NCI-H1436 (cell line): Measurements from ENCODE around the gene SREBF2.

Experiments used
- DNase-seq: peaks from one replicate; lab custom pipeline; 2025; lab: John Stamatoyannopoulos, UW

SREBF2 gene

DNA sequence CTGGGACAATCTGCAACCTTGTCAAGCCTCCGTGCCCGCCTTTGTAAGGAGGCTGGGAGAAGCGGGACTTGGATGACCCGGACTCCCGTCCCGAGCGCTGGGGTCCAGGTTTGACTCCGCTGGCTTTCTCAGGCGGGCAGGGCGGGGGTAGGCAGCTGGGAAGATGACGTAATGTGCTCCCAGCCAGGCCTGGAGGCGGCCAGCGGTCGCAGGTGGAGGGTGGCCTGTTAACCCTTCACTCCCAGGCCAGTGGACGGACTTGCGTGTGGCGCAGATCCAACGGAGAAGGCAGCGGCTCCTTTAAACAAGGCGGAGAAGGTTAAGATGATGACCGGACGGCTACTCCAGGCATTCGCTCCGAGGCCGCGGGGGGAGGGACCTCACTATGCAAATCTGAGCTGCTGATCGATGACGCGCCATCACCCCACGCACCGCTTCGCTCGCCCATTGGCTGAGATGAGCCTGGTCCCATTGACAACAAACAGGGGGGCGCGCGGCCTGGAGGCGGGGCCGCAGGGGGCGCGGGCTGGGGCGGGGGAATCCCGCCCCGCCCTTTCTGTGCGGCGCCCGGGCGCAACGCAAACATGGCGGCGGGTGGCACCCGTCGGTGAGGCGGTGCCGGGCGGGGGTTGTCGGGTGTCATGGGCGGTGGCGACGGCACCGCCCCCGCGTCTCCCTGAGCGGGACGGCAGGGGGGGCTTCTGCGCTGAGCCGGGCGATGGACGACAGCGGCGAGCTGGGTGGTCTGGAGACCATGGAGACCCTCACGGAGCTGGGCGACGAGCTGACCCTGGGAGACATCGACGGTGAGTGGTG is at the start of gene SREBF2:
TSS of gene SREBF2 (plus strand) at position 553 of the 816 bp plus-strand sequence. CDS start at position 719, 166 bp downstream.
- peak; percentile 98 for DNase-seq

DNA sequence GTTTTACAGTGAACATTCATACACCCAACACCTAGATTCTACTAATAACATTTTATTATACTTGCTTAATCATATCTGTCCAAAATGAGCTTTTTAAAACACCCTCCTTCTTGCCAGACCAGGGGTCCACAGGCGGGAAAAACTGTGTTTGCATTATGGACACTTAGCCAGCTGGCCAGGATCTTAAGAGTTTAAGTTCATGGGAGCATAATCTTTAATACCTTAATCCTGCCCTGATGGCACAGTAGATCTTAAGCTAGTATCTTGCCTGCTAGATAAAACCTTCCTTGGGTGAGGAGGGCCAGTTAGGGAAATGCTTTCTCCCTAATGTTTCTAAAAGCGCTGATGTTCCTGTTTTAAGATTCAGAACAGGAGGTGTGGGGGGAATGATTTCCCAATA is 45.6 kb upstream of the SREBF2 start:
- no peak for DNase-seq

DNA sequence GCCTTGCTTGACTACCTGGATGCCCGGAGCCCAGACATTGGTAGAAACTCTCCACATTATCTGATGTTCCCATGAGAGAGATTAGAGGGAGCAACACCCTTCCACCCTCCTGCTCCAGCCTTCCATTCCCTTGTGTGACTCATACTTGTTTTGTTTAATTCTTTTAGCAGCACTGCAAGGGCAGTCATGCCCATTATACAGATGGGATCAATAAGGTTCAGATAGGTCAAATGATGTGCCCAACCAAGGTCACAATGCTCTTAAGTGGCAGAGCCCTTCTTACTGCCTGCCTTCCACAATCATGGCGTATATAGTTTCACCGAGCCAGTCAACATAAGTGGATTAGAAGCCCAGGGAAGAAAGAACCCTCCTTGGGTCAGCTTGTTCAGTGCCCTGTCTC is 39.0 kb upstream of the SREBF2 start:
- DNase-seq, result no peak

DNA sequence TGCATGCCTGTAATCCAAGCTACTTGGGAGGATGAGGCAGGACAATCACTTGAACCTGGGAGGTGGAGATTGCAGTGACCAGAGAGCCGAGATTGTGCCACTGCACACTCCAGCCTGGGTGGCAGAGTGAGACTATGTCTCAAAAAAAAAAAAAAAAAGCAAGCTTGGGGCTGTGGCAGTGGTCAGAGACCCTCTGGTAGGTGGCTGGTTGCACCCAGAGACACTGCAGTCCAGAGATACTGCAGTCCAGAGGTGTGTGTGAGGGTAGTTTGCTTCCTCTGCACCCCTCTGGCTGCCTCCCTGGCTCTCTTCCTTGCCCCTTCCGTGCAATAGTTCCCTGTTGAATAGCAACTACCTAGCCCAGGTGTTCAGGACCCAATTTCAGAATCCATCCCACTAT is 34.2 kb upstream of the SREBF2 start:
- DNase-seq, result no peak

DNA sequence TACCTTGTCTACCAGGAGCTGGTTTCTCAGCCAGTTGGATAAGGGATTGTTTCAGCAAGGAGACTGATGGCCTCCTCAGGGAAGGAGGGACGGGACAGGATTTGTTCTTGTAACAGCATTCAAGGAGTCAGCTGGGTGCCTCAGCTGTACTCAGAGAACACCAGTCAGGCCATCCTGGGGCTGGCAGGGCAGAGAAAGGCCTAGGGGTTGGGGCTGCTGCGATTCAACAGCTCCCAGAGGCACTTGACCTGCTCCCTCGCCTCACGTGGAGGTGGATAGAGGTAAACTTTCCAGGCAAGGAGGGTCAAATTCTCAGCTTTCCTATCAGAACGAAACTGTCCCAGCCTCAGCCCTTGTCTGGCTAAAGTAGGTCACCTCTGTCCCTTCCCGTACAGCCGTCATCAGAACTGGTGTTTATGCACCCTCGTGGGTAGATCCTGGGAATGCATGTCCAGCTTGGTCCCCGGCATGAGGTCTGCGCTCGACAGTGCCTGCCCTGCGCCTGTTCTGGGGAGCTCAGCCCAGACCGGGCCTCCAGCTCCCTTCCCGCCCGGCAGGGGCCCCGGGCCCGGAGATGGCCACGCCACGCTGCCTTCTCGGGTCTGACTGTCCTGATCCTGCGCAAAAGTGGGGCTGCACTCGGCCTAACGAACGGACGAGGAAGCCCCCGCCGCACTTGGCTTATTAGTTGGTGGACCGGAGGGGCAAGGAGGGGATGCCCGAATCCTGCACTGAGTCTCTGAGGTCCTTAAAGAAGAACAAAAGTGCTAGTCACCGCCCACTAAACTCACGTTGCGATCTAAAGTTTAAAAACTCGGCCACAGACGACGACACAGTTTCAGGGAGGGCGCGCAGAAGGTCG is 33.2 kb upstream of the SREBF2 start:
- DNase-seq, result no peak

DNA sequence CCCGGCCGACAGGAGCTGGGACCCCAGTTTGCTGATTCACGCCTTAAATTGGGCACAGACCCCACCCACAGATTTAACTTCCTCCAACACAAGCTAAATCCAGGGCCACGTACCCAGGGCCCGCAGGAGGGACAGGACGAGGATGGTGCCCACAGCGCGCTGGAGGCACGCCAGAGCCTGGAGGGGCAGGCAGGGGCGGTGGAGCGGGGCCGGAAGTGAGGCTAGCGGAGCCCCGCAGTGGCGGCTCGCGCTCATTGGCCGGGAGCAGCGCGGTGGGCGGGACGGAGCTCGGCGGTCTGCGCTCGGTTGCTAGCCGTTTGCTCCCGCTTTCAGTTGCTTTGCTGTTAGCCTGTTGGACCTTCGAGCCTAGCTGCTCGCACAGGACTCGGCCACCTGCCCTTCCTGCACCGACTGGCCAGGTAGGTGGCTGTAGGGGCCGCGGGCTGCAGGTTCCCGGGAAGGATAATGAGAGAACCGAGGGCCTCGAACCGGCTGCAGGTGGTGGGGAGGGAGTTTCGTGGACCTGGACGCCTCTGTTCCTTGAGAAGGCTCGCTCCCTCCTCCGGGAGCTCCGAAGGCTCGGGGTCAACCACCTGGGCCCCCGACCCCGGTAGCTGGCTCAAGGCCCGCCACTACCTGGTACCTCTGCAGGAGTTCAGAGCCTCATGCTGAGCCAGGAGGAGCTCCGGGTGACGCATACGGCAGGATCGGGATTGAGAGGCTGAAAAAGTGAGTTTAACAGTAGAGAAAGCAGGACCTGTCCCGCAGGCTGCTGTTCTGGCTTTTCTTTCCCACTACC is 32.4 kb upstream of the SREBF2 start, which contains the start of gene CCDC134:
TSS of gene CCDC134 (plus strand) at position 332 of the 799 bp plus-strand sequence. CDS start 8,212 bp downstream, outside the sequence.
- peak; percentile 67 for DNase-seq

DNA sequence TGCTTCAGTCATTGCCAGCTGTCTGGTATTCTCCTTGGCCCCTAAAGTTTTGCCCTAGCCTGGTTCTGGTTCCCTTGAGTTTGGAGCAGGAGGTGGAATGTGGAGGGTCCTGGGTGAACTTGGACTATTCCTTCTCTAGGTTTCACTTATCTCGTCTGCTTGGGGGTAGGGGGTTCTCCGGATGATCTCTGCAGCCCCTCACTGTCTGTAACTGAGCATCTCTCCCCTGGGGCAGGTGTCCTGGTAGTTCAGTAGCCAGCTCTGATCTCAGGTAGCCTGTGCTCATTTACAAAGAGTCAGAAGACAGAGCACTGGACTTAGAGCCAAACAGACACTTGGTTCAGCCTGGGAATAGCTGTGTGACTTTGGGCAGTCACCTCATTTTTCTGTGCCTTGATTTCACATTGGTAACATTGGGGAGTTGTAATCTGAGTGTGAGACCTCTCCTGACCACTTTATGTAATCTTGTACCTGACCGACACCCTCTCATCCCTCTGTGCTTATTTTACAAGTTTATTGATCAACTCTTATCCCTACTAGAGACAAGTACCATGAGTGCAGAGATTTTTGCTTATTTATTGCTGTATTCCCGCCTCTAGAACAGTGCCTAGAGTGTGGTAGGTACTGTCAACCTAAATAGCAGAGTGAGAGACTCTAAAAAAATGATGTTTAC is 31.6 kb upstream of the SREBF2 start:
- DNase-seq, result no peak

DNA sequence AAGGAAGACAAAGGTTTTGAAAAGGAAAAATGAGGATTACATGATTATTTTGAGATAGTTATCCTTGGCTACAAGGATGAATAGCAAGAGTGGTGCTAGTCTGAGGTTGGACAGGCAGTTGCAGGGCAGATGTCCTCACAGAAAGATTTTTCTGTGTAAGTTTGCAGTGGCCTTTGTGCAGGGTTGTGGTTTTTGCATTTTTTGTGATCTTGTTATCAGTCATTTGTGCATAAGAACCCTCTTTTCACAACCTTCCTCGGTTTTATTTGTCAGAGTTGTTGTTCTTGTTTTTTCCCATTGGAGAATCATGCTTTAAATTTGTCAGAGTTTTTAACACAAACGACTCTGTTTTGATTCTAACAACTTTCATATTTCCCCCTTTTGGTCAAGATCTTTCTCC is 31.0 kb upstream of the SREBF2 start:
- DNase-seq, result no peak

DNA sequence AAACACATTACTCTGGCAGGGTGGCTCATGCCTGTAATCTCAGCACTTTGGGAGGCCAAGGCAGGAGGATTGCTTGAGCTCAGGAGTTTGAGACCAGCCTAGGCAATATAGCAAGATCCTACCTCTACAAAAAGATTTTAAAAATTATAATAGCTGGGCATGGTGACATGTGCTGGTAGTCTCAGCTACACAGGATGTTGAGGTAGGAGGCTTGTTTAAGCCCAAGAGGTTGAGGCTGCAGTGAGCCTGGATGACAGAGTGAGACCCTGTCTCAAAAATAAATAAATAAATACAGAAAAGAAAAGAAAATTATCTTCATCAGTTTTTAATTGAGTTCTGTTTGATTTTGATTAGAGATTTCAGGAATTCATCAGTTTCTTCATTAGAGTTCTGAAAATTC is 27.3 kb upstream of the SREBF2 start:
- DNase-seq, result no peak

DNA sequence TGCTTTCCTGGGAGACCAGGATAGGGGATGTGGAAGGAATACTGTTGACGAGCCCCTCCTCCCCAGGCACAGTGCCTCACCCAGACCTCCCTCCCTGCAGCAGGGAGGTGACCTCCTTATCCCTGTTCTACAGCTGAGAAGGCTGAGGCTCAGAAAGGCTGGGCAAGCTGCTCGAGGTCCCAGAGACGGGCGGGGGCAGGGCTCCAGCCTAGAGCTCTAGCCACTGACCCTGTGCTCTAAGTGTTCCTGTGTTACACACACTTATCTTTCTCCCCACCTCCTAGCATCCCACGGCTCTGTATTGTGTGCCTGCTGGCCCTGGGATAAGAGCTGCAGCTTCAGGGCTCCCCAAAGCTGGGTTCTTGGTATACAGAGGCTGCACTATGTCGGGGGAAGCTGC is 24.5 kb upstream of the SREBF2 start:
- no peak for DNase-seq

DNA sequence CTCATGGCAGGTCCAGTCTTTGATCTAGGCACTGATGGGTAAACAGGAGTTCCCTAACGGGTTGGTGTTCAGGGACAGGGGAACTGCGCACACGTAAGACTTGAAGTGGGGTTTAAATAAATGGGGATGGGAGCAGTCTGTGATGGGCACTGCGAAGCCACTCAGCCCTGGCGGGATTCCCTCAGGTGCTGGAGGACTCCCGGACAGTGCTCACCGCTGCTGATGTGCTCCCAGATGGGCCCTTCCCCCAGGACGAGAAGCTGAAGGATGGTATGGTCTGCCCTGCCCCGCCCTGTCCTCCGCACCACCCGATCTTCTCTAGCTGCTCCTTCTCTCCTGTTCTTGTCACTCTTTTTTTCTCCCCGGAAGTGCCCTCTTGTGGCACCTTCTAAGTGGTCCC is 22.9 kb upstream of the SREBF2 start:
- no peak for DNase-seq

DNA sequence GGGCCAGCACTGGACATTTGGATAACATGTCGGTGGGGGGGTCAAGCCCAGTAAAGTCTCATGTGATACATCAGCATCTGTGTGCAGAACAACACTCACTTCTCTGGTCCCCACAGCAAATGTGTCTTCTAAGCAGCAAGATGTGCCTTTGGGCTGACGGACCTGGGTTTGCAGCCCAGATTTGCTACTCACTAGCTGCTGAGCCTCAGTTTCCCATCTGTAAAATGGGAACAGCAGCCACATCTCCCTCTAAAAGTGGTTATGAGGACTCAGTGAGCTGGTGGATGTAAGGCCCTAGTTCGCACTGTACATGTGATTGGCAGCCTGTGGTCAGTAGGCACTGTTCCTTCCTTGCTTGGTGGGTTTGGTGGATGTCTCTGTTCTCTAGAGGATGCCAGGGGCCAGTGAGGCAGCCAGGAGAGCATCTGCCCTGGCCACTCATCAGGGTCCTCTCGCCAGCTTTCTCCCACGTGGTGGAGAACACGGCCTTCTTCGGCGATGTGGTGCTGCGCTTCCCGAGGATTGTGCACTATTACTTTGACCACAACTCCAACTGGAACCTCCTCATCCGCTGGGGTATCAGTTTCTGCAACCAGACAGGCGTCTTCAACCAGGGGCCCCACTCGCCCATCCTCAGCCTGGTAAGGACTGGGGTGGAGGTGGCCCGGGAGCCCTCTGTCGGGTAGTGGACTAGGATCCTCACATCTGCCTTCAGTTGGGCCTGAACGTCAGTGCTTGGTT is 19.9 kb upstream of the SREBF2 start:
- DNase-seq, result no peak

DNA sequence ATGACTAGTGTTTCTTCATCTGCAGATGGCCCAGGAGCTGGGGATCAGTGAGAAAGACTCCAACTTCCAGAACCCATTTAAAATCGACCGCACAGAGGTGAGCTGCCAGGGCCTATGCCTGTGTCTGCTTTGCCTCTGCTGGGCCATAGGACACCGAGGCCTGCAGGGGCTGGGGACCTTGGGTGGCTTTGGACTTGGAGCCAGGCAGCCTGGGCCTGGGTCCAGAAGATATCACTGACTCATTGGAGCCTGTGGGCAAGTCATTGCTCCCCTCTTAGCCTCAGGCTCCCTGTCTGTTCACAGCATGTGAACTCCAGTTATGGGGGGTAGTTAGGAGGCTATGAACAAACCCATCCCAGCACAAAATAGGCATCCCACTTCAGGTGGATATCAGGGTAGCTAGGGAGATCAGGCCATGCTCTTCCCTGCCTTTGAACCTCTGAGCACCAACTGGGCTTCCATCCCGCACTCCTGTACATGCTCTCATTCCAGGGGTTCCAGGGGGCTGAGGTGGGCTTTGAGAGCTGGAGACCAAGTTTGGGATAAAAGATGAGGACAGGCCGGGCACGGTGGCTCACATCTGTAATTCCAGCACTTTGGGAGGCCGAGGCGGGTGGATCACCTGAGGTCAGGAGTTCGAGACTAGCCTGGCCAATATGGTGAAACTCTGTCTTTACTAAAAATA is 19.0 kb upstream of the SREBF2 start:
- no peak for DNase-seq

DNA sequence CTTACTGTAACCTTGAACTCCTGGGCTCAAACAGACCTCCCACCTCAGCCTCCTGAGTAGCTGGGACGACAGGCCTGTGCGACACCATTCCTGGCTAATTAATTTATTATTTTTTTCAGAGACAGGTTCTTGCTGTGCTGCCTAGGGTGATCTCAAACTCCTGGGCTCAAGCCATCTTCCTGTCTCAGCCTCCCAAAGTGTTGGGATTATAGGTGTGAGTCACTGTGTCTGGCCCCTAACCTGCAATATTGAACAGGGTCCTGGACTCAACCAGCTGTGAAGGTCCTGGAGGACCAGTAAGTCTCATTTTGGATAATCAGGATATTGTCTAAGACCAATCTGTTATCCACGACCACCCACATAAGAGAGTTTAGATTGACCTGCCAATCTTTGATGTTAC is 17.2 kb upstream of the SREBF2 start:
- DNase-seq, result no peak

DNA sequence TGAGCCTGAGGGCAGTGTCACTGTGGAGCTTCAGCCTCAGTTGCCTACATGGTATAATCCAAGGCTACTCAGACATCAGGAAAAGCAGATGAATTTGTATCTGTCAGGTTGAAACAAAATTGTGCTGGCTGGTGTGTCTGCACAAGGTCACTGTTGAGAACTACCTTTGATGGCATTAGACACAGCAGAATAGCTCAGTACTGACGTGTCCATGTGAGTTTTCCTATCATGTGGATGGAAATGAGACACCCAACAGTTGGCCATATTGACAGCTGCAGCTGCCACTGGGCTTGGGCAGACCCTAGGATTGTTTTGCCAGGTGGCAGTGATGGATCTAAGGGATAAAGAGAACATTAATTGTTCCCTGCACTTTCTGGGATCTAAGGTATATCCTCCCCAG is 16.7 kb upstream of the SREBF2 start:
- DNase-seq, result no peak

DNA sequence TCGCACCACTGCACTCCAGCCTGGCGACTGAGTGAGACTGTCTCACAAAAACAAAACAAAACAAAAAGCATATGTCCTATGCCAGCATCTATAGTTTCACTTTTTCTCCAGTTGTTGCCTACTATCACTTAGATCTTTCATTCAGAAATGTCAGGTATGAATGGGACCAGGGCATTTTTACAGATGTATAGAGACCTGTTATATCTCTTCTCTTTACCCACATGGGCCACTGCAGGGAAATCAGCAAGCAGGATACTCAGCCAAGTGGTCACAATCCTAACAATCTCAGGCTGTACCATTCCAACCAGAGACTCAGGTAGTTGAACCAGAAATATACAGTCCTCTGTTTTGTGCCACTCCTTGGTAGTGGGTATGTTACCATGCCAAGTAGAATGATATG is 16.0 kb upstream of the SREBF2 start:
- no peak for DNase-seq

DNA sequence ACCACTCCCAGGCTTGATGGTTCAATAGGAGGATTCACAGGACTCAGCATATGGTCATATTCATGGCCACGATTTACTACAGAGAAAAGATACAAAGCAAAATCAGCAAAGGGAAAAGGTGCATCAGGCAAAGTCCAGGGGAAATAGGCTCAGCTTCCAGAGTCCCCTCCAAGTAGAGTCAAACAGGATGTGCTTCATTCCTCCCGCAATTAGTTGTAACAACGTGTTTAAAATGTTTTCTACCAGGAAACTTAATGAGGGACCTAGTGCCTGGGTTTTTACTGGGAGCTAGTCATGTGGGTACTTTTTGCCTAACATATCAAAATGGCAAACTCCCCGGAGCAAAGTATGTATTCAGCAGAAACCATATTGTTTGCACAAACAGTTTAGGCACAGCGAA is 14.9 kb upstream of the SREBF2 start:
- DNase-seq, result no peak

DNA sequence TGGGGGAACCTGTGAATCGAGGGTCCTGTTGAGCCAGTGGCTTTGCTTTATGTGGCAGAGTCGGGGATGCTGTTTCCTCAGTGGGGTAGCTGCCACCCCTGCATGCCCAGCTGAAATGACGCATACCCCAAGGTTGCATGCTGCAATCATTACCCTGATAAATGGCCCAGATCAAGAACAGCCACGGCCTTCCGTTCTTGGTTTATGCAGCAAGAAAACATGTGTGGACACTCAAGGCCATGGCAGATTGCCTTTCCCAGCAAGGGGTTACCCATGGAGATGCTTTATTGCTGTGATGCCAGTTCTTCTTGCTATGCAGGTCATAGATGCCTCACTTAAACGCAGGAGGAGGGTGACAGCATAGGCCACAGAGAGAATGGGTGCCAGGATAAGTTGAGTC is 14.3 kb upstream of the SREBF2 start:
- no peak for DNase-seq

DNA sequence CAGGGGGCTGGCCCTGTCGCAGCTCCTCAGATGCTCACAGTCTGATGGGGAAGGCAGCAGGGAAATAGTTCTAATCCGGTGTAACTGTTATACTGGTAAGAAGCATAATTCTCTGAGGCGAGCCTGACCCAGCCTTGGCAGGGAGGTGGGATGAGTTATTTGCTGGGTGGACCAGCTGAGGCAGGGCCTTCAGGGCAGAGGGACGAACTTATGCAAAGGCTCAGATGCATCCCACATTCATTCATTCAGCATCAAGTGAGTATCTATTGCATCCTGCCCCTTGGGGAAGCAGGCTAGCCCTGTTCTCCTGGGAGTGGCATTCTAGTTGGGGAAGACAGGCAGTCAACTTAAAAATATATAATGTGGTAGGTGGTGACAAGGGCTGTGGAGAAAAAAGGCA is 13.6 kb upstream of the SREBF2 start:
- DNase-seq, result no peak

DNA sequence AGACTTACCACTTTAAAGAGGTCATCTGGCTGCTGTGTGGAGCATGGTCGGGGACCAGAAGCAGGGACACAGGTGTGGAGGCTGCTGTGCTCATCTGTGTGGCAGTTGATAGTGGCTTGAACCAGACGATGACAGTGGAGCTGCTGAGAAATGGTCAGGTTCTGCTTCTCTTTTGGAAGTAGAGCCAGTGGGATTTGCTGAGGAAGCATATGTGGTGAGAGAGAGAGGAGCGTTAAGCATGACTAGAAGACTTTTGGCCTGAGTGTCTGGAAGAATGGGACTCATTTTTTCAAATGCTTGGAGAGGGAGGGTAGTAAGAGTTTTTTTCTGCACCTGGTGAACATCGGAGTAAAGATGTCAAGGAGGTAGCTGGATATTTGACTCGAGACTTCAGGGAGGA is 12.5 kb upstream of the SREBF2 start:
- no peak for DNase-seq
